ENCODE measurements around the gene ANKS4B.
"Not testable (repeated sequence)": the region's sequence is repeated elsewhere in the genome, so short reads cannot be mapped to it uniquely, and the experiment has no call there.

ANKS4B gene

DNA sequence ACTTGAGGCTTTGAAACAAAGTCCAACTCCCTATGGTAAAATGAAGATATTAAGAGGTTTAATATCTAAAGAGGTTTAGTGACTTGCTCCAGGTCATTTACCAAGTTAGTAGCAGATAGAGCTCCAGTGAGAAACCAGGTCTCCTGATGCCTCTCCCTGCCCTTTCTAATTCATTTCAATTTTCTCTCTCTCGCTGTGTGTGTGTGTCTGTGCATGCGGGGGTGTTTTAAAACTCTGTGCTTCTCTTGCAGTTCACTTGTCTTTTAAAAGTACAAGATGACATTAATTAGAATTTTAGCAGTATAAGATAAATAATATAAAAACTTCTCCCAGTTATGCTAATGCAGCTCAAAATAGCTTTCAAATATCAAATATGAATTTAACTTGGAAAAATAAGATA is 13.9 kb upstream of the ANKS4B start:
- DNase-seq, result no peak

DNA sequence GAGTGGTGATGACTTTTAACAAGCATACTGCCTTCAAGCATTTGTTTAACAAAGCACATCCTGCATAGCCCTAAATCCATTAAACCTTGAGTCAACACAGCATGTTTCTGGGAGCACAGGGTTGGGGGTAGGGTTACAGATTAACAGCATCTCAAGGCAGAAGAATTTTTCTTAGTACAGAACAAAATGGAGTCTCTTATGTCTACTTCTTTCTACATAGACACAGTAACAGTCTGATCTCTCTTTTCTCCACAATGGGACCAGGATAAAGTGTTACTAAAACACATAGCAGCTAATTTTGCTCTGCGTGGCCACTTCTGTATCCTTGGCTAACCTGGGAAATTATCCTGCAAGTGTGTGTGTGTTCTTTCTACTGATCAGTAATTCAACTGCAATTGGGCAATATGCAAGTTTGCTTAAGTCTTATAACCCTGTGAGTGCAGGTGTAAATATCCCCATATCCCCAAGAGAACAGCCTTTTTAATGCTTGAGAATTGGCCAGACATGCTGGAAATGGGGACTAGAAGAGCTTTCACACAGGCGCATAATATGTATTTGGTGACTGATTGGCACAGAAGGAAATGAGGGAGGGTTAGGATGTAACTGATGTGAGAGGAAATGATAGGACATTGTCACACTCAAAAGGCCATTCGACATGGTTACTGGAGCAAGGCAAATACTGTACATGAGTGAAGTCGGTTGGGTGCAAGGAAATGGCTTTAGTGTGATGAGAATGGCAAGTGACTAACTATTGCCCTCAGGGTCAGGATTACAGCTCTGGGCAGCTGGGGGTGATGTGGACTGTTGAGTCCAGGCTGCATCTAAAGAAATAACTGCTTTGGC is 10.8 kb upstream of the ANKS4B start:
- no peak for DNase-seq

DNA sequence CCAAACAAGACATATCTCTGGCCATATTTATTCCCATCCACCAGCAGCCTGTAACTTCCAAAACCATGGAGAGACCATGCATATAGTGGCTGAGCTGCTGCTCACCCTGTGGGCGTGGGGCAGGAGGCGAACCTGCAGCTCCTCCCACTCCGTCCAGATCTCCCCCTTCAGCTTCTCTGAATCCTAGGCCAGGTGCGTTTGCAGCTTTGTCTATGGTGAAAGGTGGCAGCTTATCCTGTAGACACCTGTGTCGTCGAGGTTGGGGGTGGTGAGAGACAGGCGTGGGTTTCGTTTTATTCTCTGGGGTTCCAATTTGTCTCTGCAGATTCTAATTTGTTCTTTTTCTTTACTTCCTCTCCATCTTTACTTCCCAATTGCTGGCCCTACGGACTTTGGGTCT is 9.7 kb upstream of the ANKS4B start:
- DNase-seq, result no peak

DNA sequence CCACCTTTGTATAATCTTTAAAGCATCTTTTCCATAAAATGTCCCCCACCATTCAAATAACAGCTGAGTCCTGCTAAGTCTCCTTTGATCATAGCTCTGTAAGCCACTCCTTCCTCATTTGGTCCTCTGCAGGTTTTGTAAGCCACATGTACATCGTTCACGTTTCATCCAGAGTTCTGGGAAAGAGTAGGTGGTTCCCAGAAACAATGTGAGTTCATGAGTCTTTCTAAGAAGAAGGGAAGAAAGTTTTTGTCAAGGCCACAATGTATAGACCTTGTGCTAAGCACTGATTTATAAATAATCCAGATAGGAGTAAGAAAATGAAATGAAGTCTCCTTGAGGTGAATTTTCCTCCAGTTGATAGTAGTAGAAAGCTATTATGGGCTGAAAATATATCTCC is 8.7 kb upstream of the ANKS4B start:
- no peak for DNase-seq

DNA sequence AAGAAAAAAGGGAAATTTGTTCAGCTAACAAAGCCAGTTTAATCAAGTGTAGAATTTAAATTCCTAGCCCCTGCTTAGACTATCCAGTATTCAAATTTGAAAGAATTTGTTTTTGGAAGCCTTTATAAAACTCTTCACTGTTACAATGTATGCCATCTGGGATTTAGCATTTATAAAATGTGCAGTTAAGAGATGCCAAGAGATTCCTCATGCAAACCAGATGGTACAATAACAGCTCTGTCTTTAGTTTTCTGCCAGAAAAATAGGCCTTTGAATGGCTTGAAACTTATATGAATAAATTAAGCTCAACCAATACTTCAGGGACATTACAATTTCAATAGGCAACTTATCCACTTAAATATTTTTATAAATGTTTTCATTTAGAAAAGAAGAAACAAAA is 6.8 kb upstream of the ANKS4B start:
- no peak for DNase-seq

DNA sequence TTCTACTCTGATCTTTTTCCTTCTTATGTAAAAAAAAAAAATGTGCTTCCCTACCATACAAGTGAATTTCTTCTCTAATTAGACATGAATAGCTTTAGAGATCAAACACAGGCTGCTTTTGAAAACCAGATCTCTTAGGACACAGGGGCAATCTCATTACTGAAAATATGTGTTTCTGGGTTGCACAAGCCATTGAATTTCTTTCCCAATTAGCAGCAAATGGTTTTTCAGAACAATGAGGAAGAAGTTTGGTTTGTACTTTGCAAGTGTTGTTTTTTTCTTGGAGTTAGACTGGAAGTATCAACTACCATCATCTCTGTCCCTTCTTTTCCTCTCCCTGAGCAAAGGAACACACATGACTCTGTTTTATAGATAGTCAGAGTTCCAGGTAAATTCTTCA is 5.6 kb upstream of the ANKS4B start:
- no peak for DNase-seq

DNA sequence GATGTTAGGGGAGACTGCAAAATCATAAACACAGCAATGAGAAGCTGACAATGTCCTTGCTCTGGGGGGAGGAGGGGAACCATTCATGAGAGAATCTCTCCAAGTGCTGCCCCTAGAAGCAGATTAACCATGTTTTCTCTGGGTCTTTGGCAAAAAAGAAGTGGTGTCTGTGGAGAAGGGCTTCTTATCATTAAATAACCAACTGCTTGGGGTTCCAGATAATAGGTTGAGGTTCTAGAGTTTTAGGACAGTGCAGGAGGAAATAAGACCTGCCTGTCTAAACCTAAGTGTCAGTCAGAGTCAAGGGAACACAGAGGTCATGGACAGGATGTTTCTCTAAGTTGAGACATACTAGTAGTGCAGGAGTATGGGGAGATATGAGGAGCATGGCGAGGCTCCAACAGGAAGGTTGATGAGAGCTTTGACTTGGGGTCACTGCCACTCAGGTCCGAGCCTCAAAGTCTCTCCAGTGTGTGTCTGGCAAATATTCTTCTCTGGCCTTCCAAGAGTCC is 5.1 kb upstream of the ANKS4B start:
- no peak for DNase-seq

DNA sequence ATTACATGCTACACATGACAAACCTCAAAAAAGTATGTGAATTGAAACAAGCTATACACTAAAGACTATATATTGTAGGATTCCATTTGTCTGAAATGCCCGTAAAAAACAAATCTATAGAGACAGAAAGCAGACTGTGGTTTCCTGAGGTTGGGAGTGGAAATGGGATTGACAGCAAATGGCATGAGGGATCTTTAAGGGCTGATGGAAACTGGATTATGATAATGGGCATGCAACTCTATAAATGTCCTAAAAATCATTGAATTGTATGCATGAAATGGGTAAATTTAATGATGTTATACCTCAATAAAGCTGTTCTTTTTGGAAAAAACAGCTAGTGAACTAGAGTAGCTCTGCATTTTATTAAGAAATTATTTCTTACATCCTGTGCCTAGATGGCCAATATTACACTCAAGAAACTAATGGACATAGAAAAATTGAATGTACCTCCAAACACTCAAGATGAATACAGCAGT is 416 bp upstream of the ANKS4B start:
- no peak for DNase-seq

DNA sequence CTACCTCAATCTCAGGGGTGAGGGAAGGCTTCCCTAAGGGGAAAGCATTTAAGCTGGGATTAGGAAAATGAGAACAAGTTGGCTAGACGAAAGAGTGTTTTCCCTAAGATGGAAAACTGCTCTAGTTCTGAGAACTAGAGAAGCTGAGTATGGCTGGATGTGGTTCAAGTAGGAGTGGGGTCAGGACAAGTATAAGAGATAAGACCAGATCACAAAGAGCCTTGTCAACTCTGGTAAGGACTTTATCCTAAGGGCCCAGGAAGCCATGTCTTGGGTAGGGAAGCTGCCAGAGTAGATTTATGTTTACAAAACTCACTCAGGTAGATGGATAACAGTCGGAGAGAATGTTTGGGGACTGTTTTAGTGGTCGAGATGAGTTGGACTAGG is 1.7 kb downstream of the ANKS4B start:
- no peak for DNase-seq

DNA sequence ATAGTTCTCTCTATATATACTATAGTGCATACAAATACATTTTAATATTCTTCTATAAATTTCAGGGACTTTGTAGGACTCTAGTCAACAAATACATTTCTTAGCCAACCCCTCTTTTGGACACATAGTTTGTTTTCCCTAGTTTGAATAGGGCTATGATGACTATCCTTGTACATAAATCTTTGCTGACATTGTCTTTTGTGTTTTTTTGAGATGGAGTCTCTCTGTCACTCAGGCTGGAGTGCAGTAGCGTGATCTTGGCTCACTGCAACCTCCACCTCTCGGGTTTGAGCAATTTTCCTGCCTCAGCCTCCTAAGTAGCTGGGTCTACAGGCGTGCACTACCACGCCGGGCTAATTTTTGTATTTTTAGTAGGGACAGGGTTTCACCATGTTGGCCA is 3.3 kb downstream of the ANKS4B start:
- no peak for DNase-seq

DNA sequence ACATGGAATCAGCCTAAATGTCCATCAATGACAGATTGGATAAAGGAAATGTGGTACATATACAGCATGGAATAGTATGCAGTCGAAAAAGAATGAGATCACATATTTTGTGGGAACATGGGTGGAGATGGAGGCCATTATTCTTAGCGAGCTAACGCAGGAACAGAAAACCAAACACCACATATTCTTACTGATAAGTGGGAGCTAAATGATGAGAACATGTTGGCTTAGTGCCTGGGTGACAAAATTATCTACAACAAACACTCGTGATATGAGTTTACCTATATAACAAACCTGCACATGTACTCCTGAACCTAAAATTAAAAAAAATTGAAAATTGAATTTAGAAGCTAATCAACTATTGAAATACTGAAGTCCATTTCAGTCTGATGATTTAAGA is 6.1 kb downstream of the ANKS4B start:
- no peak for DNase-seq

DNA sequence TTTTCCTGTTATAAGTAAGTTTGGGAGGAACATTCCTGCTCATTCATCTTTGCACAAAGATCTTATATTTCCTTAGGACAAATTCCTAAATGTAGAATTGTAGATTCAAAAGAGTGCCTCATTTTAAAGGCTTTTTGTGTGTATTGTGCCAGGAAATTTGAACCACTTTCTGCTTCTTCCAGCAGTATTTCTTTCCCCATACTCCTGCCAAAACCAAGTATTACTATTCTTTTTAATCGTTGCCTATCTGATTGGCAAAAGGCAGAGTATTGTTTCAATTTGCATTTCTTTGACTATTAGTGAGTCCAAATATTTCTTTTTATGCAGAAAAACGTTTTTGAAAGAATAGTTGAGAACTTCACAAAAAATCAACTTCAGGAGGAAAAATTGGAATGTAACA is 9.3 kb downstream of the ANKS4B start:
- DNase-seq, result no peak

DNA sequence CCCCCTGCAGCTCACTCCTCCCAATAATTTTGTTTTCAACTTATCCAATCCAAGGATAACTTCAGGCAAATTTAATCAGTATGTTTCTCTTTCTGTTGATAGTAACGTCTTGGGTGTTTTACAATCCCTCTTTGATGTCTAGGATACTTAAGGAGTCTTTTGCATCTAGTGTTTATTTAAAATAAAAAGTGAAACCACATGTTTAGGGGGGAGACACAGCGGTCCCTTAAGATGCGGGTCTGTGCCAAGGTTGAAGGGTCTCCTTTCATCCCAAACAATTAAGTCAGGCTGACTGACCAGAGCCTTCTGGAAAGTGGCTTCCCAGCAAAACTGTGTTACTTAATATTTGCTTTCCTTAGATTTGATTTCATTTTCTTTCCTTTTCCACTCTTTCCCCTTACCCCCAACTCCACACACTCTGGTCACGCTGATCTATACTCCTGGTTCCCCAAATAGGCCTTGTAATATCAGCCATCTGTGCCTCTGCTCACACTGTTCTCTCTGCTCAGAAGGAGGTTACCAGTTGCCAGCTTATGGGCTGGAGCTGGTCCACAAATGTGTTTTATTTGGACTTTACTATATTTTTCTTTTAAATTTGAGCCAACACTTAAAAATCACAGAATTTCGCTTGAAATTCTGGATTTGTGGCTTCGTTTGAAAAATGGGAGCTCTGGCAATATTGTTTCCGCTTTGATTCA is 11.2 kb downstream of the ANKS4B start:
- no peak for DNase-seq

DNA sequence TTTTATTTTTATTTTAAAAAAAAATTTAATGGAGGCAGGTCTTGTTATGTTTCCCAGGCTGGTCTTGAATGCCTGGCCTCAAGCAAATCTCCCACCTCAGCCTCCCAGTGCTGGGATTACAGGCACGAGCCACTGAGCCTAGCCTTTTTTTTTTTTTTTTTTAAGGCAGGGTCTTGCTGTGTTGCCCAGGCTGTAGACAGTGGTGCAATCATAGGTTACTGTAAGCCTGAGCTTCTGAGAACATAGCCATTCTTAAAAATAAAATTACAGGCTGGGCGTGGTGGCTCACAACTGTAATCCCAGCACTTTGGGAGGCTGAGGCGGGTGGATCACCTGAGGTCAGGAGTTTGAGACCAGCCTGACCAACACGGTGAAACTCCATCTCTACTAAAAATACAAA is 14.7 kb downstream of the ANKS4B start:
- not testable (repeated sequence) for DNase-seq

DNA sequence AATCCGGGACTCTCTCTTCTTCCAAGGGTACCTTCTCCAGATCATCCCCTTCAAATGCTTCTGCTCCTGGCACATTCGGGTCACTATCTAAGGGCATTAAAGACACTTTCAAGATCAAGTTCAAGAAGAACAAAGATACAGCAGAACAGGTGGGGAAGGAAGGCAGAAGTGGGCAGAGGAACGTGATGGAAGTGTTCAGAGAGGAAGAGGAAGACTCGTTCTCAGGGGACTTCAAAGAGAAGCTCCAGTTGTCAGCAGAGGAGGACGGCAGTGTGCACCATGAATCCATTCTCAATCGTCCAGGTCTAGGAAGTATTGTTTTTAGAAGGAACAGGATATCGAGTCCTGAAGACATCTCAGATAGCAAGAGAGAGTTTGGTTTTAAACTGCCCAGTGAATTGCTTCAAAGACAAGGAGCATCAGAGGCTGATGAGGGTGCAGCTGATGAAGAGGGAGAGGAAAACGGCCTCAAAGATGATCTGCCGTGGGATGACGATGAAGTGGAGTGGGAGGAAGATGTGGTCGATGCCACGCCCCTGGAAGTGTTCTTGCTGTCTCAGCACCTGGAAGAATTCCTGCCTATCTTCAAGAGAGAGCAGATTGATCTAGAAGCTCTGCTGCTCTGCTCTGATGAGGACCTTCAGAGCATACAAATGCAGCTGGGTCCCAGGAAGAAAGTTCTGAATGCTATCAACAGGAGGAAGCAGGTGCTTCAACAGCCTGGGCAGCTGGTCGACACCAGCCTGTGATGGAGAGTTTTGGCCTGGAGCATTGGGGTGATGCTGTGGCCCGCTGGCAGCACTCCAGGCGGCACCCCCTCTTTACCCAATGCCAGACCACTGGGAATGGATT is 16.8 kb downstream of the ANKS4B start:
- DNase-seq, result no peak

DNA sequence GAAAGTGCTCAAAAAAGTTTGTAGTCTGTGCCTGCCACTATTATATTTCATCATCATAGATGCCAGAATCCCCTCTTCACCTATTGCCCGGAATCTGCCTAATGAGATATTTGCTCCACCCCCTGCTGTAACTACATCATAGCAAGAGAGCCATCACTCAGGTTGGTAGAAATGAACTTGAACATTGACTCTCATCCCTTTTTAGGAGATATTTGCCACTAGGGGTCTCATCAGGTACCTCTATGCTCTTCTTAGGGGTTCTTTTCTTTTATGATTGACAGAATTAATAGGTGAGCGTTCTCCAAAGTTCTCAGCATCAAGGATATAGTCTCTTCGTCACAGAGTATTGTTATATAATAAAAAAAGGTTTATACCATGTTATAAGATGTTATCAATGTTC is 20.0 kb downstream of the ANKS4B start:
- DNase-seq, result no peak

DNA sequence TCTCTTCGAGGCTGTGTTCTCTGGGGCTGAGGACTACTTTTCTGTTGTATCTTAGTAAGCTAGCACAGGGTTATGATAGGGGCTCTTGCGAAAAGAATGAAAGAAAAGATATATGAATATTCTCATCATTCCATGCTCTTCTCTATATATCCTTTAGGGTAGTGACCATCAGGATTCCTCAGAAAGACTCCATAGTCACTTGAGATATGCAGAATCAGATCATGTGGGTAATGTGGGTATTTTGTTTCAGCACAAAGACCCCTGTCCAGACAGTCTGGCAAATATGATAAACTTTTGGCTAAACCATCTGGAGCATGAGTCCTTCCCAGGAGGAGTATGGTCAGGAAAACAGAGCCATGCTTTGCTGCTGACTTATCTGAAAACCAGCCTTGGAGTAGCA is 23.1 kb downstream of the ANKS4B start:
- no peak for DNase-seq

DNA sequence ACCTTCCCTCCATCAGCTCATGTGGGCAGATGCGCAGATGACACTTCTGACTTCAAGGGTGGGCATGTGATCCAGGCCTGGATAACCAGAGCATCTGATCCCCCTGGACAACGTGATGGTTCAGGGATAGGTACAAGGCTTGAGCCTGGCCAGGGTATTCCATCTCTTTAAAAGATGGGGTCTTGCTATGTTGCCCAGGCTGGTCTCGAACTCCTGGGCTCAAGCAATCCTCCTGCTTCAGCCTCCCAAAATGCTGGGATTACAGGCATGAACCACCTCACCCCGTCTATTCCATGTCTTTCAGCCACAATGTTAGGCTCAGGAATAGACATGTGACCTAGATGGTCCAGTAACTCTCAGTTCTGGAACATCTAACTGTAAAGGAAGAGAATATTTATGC is 23.8 kb downstream of the ANKS4B start:
- no peak for DNase-seq

DNA sequence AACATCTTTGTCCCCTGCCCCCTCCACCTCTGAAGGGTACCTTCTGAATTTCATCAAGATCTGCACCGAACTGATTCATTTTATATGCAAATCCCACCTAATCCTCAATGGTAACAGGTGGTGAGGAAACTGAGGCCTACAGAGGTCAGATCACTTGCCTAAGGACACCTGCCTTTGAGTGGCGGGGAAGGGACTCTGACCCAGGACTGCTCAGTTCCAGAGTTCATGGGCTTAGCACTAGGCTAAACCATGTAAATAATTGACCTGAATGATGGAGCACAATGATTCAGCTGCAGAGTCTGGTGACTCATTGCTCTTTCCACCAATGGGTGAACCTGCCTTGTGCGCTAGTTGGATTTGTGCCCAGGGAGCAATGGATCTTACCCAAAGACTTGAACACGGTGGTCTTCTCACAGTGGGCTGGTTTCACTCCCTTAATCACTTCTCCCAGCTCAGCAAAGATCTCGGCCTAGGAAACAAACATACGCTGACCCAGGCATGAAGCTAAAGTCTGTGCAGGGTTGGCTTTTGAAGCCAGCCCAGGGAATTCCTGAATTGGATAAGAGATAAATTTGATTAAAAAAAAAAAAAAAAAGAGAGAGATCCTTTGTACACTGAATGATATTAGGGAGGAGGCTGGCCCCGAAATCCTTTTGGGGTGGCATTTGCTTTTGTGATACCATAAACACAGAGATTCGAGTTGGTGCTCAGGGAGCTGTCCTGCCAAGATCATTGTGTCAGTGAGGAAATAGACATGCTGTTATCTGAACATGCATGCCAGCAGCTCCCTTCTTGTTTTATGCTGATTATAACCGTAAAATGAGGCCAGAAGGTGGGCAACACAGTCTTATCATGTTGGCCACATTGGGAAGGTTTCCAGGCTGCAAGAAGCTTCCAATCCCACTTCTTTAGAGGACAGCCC is 27.6 kb downstream of the ANKS4B start:
- no peak for DNase-seq

DNA sequence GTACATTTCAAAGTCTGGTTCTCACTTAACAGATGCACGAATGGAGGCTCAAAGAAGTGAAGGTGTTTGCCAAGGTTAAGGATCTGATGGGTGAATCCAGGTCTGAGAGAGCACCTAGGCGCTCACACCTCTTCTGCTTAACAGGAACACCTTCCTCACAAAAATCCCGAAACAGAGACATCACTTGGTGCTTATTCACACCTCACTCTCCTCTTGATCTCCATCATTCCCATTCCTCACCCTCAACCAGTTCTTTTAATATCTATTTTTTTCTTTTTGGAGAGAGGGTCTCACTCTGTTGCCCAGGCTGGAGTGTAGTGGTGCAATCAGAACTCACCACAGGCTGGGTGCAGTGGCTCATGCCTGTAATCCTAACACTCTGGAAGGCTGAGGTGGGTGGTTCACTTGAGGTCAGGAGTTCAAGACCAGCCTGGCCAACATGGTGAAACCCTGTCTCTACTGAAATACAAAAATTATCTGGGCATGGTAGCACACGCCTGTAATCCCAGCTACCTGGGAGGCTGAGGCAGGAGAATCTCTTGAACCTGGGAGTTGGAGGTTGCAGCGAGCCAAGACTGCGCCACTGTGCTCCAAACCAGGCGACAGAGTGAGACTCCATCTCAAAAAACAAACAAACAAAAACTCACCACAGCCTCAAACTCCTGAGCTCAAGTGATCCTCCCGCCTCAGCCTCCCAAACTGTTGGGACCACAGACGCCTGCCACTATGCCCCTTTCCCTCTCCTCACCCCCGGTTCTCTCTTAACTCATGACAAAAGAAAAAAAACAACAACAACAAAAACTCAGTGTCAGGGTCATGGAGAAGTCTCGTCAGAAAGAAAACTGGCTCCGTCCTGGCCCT is 29.5 kb downstream of the ANKS4B start:
- DNase-seq, result no peak

Data from NCI-H82 (cell line).